Thoracic aorta (tissue), 2 donors: ENCODE data around the gene PTDSS2. TPM values are rescaled to one million over a fixed set of nuclear protein-coding genes. Genes with fewer than 3 reads are reported as not detected.

Experiments used
- ATAC-seq: fragments of 150-250 bp; one replicate; pipeline ENCODE4 v1.8.0; 2017; ENCODE audit warnings: low read depth; ENCODE audit not compliant: insufficient number of reproducible peaks, low FRiP score
- DNase-seq: peaks from one replicate; pipeline ENCODE4 v3.0.0-alpha.2; 2020; ENCODE audit warnings: low spot score
- H3K27ac ChIP-seq, 2 donors: fragments of 200-600 bp; sonication (generic); 1 replicate in 1 of 2; 2 replicates in 1 of 2; pipeline ENCODE4 v1.5.1; 2016; ENCODE audit warnings: mild to moderate bottlenecking in 2 of 2, moderate library complexity in 2 of 2
- H3K27me3 ChIP-seq: fragments of 200-600 bp; sonication (generic); replicated peaks from 2 replicates; pipeline ENCODE4 v1.6.0; 2016; ENCODE audit warnings: mild to moderate bottlenecking; ENCODE audit not compliant: insufficient read depth
- H3K36me3 ChIP-seq: fragments of 200-600 bp; sonication (generic); one replicate; pipeline ENCODE4 v1.5.1; 2016
- H3K4me1 ChIP-seq, 2 donors: fragments of 200-600 bp; sonication (generic); 1 replicate in 1 of 2; 2 replicates in 1 of 2; pipeline versions ENCODE4 v1.5.1 to v1.6.0; 2016; ENCODE audit warnings: low read depth in 2 of 2, mild to moderate bottlenecking in 1 of 2; ENCODE audit not compliant: control insufficient read depth in 1 of 2
- H3K4me3 ChIP-seq: fragments of 200-600 bp; sonication (generic); 2 replicates; pipeline ENCODE4 v1.5.1; 2016; ENCODE audit warnings: mild to moderate bottlenecking
- H3K9me3 ChIP-seq: fragments of 200-600 bp; sonication (generic); 2 replicates; pipeline ENCODE4 v1.5.1; 2016
- total RNA-seq, 2 donors: library from RNA; depleted of rRNA; stranded (reverse); fragments of >200 nt; gene quantifications; one replicate each; pipeline versions ENCODE4 v1.1.0 to v1.2.3, GENCODE V29; 2016
- TF ChIP-seq, protein P1 (sequence below): fragments of 200-600 bp; sonication (generic); IDR thresholded peaks from one replicate; pipeline ENCODE4 v1.5.1; 2019; ENCODE audit warnings: antibody characterized with exemption

PTDSS2 gene
- total RNA-seq, 2 donors from 2014 or later: 34.0 to 34.7 TPM

DNA sequence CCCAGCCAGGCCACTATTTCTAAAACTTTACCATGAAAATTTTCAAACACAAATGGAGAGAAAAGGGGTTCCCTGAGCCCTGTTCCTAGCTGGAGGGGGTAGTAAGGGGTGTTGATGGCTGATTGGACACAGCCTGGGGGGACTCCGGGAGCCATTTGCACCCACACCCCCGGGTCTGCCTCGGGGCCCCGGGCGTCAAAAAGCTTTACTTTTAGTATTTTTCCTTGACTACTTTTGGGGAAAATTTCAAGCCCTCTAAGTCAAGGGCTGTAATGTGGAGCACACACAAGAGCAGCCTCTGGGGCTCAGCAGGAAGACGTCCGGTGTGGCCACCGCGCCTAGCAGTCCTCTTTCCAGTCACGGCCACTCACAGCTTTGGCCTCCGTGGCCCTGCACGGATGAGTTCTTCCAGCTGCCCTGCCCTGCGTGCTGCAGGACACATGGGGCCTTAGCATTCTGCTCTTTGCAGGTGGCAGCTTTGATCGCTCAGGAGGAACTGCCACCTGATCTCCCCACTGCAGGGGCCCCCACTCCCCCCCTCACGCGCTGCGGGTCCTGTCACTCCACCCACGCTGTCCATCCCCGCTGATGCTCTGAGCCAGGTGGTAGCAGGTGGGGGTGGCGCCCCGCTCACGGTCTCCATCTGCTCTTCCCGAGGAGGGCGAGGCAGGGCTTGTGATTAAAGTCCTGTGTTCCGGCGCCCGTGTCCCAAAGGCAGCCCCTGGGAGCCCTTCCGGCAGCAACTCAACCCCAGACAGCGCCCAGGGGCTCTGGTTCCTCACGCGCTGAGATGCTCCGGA is 42.5 kb downstream of the PTDSS2 start:
- H3K4me3 ChIP-seq: no peak overlapping the region
- no peaks in the 10 kb centered on the region for H3K4me1 ChIP-seq
- H3K27me3 ChIP-seq: no peaks in the 10 kb centered on the region
- H3K36me3 ChIP-seq: peaks cover 20% of the 10 kb centered on the region
- H3K27ac ChIP-seq: no peak overlapping the region
- no peaks in the 10 kb centered on the region for H3K9me3 ChIP-seq
- no peak for DNase-seq
- no peak for ATAC-seq
- TF ChIP-seq, protein P1, sequence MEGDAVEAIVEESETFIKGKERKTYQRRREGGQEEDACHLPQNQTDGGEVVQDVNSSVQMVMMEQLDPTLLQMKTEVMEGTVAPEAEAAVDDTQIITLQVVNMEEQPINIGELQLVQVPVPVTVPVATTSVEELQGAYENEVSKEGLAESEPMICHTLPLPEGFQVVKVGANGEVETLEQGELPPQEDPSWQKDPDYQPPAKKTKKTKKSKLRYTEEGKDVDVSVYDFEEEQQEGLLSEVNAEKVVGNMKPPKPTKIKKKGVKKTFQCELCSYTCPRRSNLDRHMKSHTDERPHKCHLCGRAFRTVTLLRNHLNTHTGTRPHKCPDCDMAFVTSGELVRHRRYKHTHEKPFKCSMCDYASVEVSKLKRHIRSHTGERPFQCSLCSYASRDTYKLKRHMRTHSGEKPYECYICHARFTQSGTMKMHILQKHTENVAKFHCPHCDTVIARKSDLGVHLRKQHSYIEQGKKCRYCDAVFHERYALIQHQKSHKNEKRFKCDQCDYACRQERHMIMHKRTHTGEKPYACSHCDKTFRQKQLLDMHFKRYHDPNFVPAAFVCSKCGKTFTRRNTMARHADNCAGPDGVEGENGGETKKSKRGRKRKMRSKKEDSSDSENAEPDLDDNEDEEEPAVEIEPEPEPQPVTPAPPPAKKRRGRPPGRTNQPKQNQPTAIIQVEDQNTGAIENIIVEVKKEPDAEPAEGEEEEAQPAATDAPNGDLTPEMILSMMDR: no peak

DNA sequence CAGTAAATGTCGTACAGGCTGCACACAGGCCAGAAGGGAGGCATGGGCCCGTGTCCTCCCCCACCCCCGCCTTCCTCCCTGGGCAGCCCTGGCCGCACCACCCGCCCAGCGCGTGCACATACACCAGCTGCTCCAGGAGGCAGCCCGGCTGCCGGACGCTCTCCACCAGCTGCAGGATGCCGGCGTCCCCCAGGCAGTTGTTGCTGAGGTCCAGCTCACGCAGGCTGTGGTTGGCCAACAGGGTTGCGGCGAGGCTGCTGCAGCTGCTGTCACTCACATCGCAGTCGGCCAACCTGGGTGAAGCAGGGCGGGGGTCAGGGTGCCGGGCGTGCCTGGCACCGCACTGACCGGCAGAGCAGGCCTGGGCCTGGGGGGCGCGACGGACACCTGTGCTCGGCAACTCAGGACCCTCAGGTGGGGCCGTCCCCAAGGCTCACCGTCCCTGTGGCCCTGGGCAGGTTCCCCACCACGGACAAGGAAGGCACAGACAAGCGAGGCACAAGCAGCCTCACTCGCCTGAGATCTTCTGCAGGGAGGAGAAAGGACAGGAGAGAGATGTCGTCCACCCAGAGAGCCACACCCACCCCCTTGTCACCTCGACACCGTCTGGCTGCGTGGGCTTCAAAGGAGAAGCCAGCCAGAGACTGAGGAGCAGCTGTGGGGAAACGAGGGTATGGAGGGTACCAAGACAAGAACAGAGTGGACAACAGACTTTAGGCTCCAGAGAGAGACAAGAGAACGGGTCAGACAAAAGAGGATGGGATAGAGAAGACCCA is 44.9 kb downstream of the PTDSS2 start:
- H3K36me3 ChIP-seq: peaks cover 43% of the 10 kb centered on the region
- no peak overlapping the region for H3K4me3 ChIP-seq
- DNase-seq: no peak
- no peak for ATAC-seq
- H3K4me1 ChIP-seq: no peaks in the 10 kb centered on the region
- no peak overlapping the region for H3K27ac ChIP-seq
- H3K27me3 ChIP-seq: no peaks in the 10 kb centered on the region
- TF ChIP-seq, protein P1: no peak
- H3K9me3 ChIP-seq: no peaks in the 10 kb centered on the region

DNA sequence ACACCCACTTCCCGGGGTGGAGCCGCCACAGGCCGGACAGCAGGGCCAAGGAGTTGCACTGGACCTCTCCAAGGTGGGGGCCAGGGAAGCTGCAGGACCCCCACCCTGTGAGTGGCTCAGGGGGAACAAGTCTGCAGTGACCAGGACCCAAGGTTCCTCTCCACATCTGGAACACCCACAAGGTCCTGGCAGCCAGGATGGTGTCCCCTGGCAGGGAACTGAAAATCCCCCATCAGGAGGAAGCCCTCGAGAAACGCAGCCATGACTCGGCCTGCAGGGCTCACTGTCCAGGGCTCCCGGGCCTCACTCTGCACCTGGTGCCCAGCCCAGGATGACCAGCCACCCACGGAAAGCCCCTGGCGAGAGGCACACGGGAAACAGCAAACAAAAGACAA is 45.5 kb downstream of the PTDSS2 start:
- TF ChIP-seq, protein P1: no peak
- Histone ChIP-seq H3K36me3 (peaks cover 49% of the 10 kb centered on the region), H3K27me3 (no peaks in the 10 kb centered on the region), H3K27ac (no peak overlapping the region), H3K9me3 (no peaks in the 10 kb centered on the region), H3K4me1 (no peaks in the 10 kb centered on the region), H3K4me3 (no peak overlapping the region)
- ATAC-seq (no peak), DNase-seq (no peak)

DNA sequence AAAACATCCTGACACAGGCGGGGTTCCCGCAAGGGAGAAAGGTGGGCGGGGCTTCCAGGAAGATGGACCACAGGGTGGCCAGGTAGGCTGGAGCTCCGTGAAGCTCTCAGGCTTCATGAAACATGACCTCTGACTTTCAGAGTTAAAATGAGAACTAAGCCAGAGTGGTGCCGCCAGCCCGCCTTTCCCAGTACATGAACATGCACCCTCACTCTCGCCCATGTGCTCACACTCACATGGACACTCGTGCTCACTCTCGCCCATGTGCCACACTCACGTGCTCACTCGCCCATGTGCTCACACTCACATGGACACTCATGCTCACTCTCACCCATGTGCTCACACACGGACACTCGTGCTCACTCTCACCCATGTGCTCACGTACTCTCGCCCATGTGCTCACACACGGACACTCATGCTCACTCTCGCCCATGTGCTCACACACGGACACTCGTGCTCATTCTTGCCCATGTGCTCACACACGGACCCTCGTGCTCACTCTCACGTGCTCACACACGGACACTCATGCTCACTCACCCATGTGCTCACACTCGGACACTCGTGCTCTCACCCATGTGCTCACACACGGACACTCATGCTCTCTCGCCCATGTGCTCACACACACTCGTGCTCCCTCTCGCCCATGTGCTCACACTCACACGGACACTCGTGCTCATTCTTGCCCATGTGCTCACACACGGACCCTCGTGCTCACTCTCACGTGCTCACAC is 46.9 kb downstream of the PTDSS2 start:
- Histone ChIP-seq H3K27ac (no peak overlapping the region), H3K4me3 (no peak overlapping the region), H3K9me3 (no peaks in the 10 kb centered on the region), H3K27me3 (no peaks in the 10 kb centered on the region), H3K36me3 (peaks cover 55% of the 10 kb centered on the region), H3K4me1 (no peaks in the 10 kb centered on the region)
- DNase-seq (no peak), ATAC-seq (no peak)
- TF ChIP-seq, protein P1: no peak
